SK-N-MC (cell line): ENCODE results near the gene GRIN3A.
"Not testable (repeated sequence)": the region's sequence is repeated elsewhere in the genome, so short reads cannot be mapped to it uniquely, and the experiment has no call there.

Source experiments
- DNase-seq: peaks from one replicate; pipeline ENCODE4 v3.0.0-alpha.2; 2011; ENCODE audit warnings: low read depth, low spot score
- H3K27ac ChIP-seq: fragments of 200-600 bp; sonication (generic); 2 replicates; pipeline ENCODE4 v1.5.1; 2016; ENCODE audit warnings: mixed run types
- H3K36me3 ChIP-seq: fragments of 200-600 bp; sonication (generic); 2 replicates; pipeline ENCODE4 v1.6.1; 2017; ENCODE audit warnings: antibody characterized with exemption, low read length, mixed read lengths; ENCODE audit not compliant: insufficient read depth
- H3K4me3 ChIP-seq: fragments of 200-600 bp; sonication (generic); 2 replicates; pipeline ENCODE4 v1.5.1; 2016
- H3K9ac ChIP-seq: fragments of 200-600 bp; sonication (generic); 2 replicates; pipeline ENCODE4 v1.8.0; 2017; ENCODE audit warnings: mixed run types, mixed read lengths; ENCODE audit not compliant: insufficient read length
- H3K9me3 ChIP-seq: fragments of 200-600 bp; sonication (generic); 2 replicates; pipeline ENCODE4 v1.6.1; 2017; ENCODE audit warnings: low read depth, mild to moderate bottlenecking, antibody characterized with exemption, low read length, moderate library complexity, mixed read lengths
- EZH2 ChIP-seq: fragments of 200-600 bp; sonication (generic); IDR thresholded peaks from one replicate; pipeline ENCODE4 v1.6.1; 2017; ENCODE audit warnings: antibody characterized with exemption
- FOXP2 ChIP-seq: optimal IDR thresholded peaks from 2 replicates; pipeline ENCODE3; 2011; ENCODE audit warnings: mild to moderate bottlenecking, moderate library complexity; ENCODE audit not compliant: insufficient read depth; ENCODE audit errors: extremely low read length, control extremely low read depth
- POLR2AphosphoS5 ChIP-seq: IDR thresholded peaks from 2 replicates; pipeline ENCODE4 v1.6.1; 2012; ENCODE audit warnings: mild to moderate bottlenecking, low read depth, low read length, borderline replicate concordance

Gene GRIN3A

GRCh38 chr9:101569741-101570501, 168.5 kb downstream of the GRIN3A start:
- H3K27ac ChIP-seq, result no peak overlapping the region

GRCh38 chr9:101567725-101568350, 170.6 kb downstream of the GRIN3A start:
- DNase-seq, result no peak
- Histone ChIP-seq H3K36me3 (peaks cover 21% of the 10 kb centered on the region), H3K4me3 (no peak overlapping the region), H3K27ac (no peak overlapping the region), H3K9ac (no peak overlapping the region), H3K9me3 (no peaks in the 10 kb centered on the region)
- TF ChIP-seq FOXP2, result no peak
- TF ChIP-seq POLR2AphosphoS5, result no peak
- TF ChIP-seq EZH2, result no peak

More at GRCh38 chr9:101569741-101570501, 168.5 kb downstream of the GRIN3A start:
- Histone ChIP-seq H3K9me3 (no peaks in the 10 kb centered on the region), H3K9ac (no peak overlapping the region), H3K36me3 (peaks cover 8% of the 10 kb centered on the region; the same call in 1 of the 2 replicates), H3K4me3 (no peak overlapping the region)
- no peak for DNase-seq
- TF ChIP-seq EZH2, result no peak
- TF ChIP-seq POLR2AphosphoS5, result no peak
- no peak for TF ChIP-seq FOXP2

- no peaks in the 10 kb centered on the region for H3K9me3 ChIP-seq
- H3K27ac ChIP-seq, result no peak overlapping the region
- no peak overlapping the region for H3K9ac ChIP-seq
- H3K4me3 ChIP-seq, result no peak overlapping the region
- peaks cover 28% of the 10 kb centered on the region for H3K36me3 ChIP-seq
- TF ChIP-seq POLR2AphosphoS5 (no peak), FOXP2 (no peak), EZH2 (no peak)
- no peak for DNase-seq
These were observed 171.3 kb downstream of the GRIN3A start for GRCh38 chr9:101566904-101567724.

- no peak for DNase-seq
- H3K4me3 ChIP-seq, result no peak overlapping the region
- no peaks in the 10 kb centered on the region; the same call in 1 of the 2 replicates for H3K9me3 ChIP-seq
- H3K9ac ChIP-seq, result no peak overlapping the region
- H3K27ac ChIP-seq, result no peak overlapping the region
- TF ChIP-seq FOXP2 (no peak), EZH2 (no peak), POLR2AphosphoS5 (no peak)
- H3K36me3 ChIP-seq, result peaks cover 51% of the 10 kb centered on the region
These were observed 174.2 kb downstream of the GRIN3A start for GRCh38 chr9:101564252-101564651.

GRCh38 chr9:101562966-101563365, 175.5 kb downstream of the GRIN3A start:
- no peak for DNase-seq
- no peak overlapping the region for H3K27ac ChIP-seq
- H3K4me3 ChIP-seq, result no peak overlapping the region
- no peaks in the 10 kb centered on the region; the same call in 1 of the 2 replicates for H3K9me3 ChIP-seq
- no peak for TF ChIP-seq EZH2
- no peak for TF ChIP-seq FOXP2
- no peak for TF ChIP-seq POLR2AphosphoS5
- H3K36me3 ChIP-seq, result peaks cover 64% of the 10 kb centered on the region
- H3K9ac ChIP-seq, result no peak overlapping the region

- TF ChIP-seq EZH2 (no peak), FOXP2 (no peak), POLR2AphosphoS5 (no peak)
- H3K27ac ChIP-seq, result no peak overlapping the region
- DNase-seq, result no peak
- peaks cover 72% of the 10 kb centered on the region for H3K36me3 ChIP-seq
- no peak overlapping the region for H3K9ac ChIP-seq
- no peaks in the 10 kb centered on the region; the same call in 1 of the 2 replicates for H3K9me3 ChIP-seq
- H3K4me3 ChIP-seq, result no peak overlapping the region
These were observed 176.7 kb downstream of the GRIN3A start for GRCh38 chr9:101561740-101562139.

- not testable (repeated sequence) for H3K9ac ChIP-seq, H3K9me3 ChIP-seq, H3K4me3 ChIP-seq, H3K27ac ChIP-seq, DNase-seq
- peaks cover 86% of the 10 kb centered on the region for H3K36me3 ChIP-seq
These were observed 188.9 kb downstream of the GRIN3A start for GRCh38 chr9:101549472-101550098.

- H3K4me3 ChIP-seq, result no peak overlapping the region
- H3K27ac ChIP-seq, result no peak overlapping the region
- H3K9me3 ChIP-seq, result no peaks in the 10 kb centered on the region
- TF ChIP-seq FOXP2 (no peak), EZH2 (no peak), POLR2AphosphoS5 (no peak)
- H3K9ac ChIP-seq, result no peak overlapping the region
- H3K36me3 ChIP-seq, result peaks cover 54% of the 10 kb centered on the region
- DNase-seq, result no peak
These were observed 195.2 kb downstream of the GRIN3A start for GRCh38 chr9:101543098-101543735.
